Liver (tissue), 9 donors: ENCODE measurements around the gene POU3F1. TPM values are rescaled to one million over a fixed set of nuclear protein-coding genes. Genes with fewer than 3 reads are reported as not detected.

Source experiments
- DNase-seq: peaks from one replicate; pipeline ENCODE4 v3.0.0-alpha.2; 2017; ENCODE audit warnings: low spot score
- H3K27ac ChIP-seq, 2 donors: one replicate each; pipeline ENCODE4 v1.7.0; 2013; ENCODE audit warnings: inconsistent platforms in 2 of 2, low read length in 2 of 2, control low read depth in 1 of 2, low read depth in 1 of 2, mild to moderate bottlenecking in 1 of 2
- H3K27me3 ChIP-seq, 4 donors: one replicate each; pipeline versions ENCODE4 v1.6.1 to v1.7.0; 2013; ENCODE audit warnings: low read length in 3 of 4, inconsistent platforms in 1 of 4, mild to moderate bottlenecking in 1 of 4, moderate library complexity in 1 of 4; ENCODE audit not compliant: control insufficient read depth in 4 of 4, insufficient read depth in 4 of 4
- H3K36me3 ChIP-seq, 4 donors: one replicate each; pipeline versions ENCODE4 v1.6.1 to v1.7.0; 2013; ENCODE audit warnings: low read length in 3 of 4, mild to moderate bottlenecking in 3 of 4, low read depth in 1 of 4, moderate library complexity in 1 of 4; ENCODE audit not compliant: control insufficient read depth in 4 of 4, insufficient read depth in 3 of 4
- H3K4me1 ChIP-seq, 4 donors: one replicate each; pipeline versions ENCODE4 v1.6.1 to v1.7.0; 2013; ENCODE audit warnings: low read length in 3 of 4, mild to moderate bottlenecking in 3 of 4, moderate library complexity in 1 of 4; ENCODE audit not compliant: control insufficient read depth in 4 of 4, insufficient read depth in 4 of 4
- H3K4me3 ChIP-seq, 3 donors: one replicate each; pipeline versions ENCODE4 v1.6.1 to v1.7.0; 2013; ENCODE audit warnings: low read length in 3 of 3, control low read depth in 1 of 3, low read depth in 1 of 3, mild to moderate bottlenecking in 1 of 3
- H3K9ac ChIP-seq, 2 donors: one replicate each; pipeline ENCODE4 v1.7.0; 2013; ENCODE audit warnings: low read length in 2 of 2, mild to moderate bottlenecking in 2 of 2, moderate library complexity in 2 of 2, control low read depth in 1 of 2, low read depth in 1 of 2
- H3K9me3 ChIP-seq, 4 donors: one replicate each; pipeline versions ENCODE4 v1.6.1 to v1.7.0; 2013; ENCODE audit warnings: low read length in 3 of 4; ENCODE audit not compliant: control insufficient read depth in 4 of 4
- ATF3 ChIP-seq: IDR thresholded peaks from 2 replicates; pipeline ENCODE4 v1.6.1; 2016; ENCODE audit warnings: antibody characterized with exemption
- EGR1 ChIP-seq, 2 donors: IDR thresholded peaks; 2 replicates each; pipeline ENCODE4 v1.6.1; 2016 to 2018; ENCODE audit warnings: antibody characterized with exemption in 2 of 2, low read depth in 2 of 2
- FOXA1 ChIP-seq: IDR thresholded peaks from 2 replicates; pipeline ENCODE4 v1.6.1; 2016; ENCODE audit warnings: antibody characterized with exemption
- FOXA2 ChIP-seq: IDR thresholded peaks from 2 replicates; pipeline ENCODE4 v1.6.1; 2016; ENCODE audit warnings: antibody characterized with exemption
- GABPA ChIP-seq, 2 donors: IDR thresholded peaks in 1 of 2; conservative IDR thresholded peaks in 1 of 2; 2 replicates each; pipeline ENCODE4 v1.6.1; 2016; ENCODE audit warnings: antibody characterized with exemption in 2 of 2, mild to moderate bottlenecking in 1 of 2, moderate library complexity in 1 of 2
- HNF4A ChIP-seq, 2 donors: conservative IDR thresholded peaks; 2 replicates each; pipeline ENCODE4 v1.6.1; 2016; ENCODE audit warnings: antibody characterized with exemption in 2 of 2, mild to moderate bottlenecking in 2 of 2
- HNF4G ChIP-seq: IDR thresholded peaks from 2 replicates; pipeline ENCODE4 v1.6.1; 2016; ENCODE audit warnings: antibody characterized with exemption
- JUND ChIP-seq, 2 donors: IDR thresholded peaks; 2 replicates each; pipeline ENCODE4 v1.6.1; 2016; ENCODE audit warnings: antibody characterized with exemption in 2 of 2
- MAX ChIP-seq: IDR thresholded peaks from 2 replicates; pipeline ENCODE4 v1.6.1; 2016; ENCODE audit warnings: antibody characterized with exemption
- NR2F2 ChIP-seq: IDR thresholded peaks from 2 replicates; pipeline ENCODE4 v1.6.1; 2016; ENCODE audit warnings: antibody characterized with exemption
- RAD21 ChIP-seq, 2 donors: IDR thresholded peaks; 2 replicates each; pipeline ENCODE4 v1.6.1; 2016; ENCODE audit warnings: antibody characterized with exemption in 2 of 2, mild to moderate bottlenecking in 2 of 2
- SP1 ChIP-seq: IDR thresholded peaks from 2 replicates; pipeline ENCODE4 v1.6.1; 2018; ENCODE audit warnings: antibody characterized with exemption, mild to moderate bottlenecking
- TAF1 ChIP-seq: conservative IDR thresholded peaks from 2 replicates; pipeline ENCODE4 v1.6.1; 2016; ENCODE audit warnings: antibody characterized with exemption, mild to moderate bottlenecking
- YY1 ChIP-seq: IDR thresholded peaks from 2 replicates; pipeline ENCODE4 v1.6.1; 2016; ENCODE audit warnings: antibody characterized with exemption, mild to moderate bottlenecking
- ZBTB33 ChIP-seq: IDR thresholded peaks from 2 replicates; pipeline ENCODE4 v1.6.1; 2016; ENCODE audit warnings: antibody characterized with exemption
- WGBS: extraction: QIAGEN DNeasy Blood & Tissue Kit; methylation state at CpG from one replicate; pipeline ENCODE4 v1.1.7; 2013; 5-methylcytosine and 5-hydroxymethylcytosine counted together
- polyA plus RNA-seq, 2 donors: library from polyadenylated mRNA; stranded (reverse) in 1 of 2; unstranded in 1 of 2; fragments of 200-250 nt in 1 of 2; fragments of >200 nt in 1 of 2; fragmentation: Nextera tagmentation in 1 of 2; extraction: Ambion mirVana in 1 of 2; gene quantifications; one replicate each; pipeline versions ENCODE4 v1.2.1 to v1.2.3, GENCODE V29; 2013 to 2015
- total RNA-seq, 2 donors: library from RNA; depleted of rRNA; stranded (reverse); fragments of >200 nt; gene quantifications; one replicate each; pipeline ENCODE4 v1.2.3, GENCODE V29; 2014
- donor health status: healthy.
- donor health status: healthy.
- donor health status: healthy.
- donor health status: healthy.
- donor health status: healthy.

The POU3F1 gene
- total and polyA plus RNA-seq, 4 donors: not detected

- H3K4me3 ChIP-seq: no peak overlapping the region
- DNase-seq: no peak
- WGBS: 91% methylated on average over 9 of the region's 9 CpGs
- H3K9ac ChIP-seq: no peak overlapping the region
- TF ChIP-seq JUND (IDR thresholded peaks at IDR 0.05): no peak
- no peak for TF ChIP-seq HNF4A (conservative IDR thresholded peaks at IDR 0.05)
- no peak for TF ChIP-seq HNF4G
- TF ChIP-seq FOXA1: no peak
- TF ChIP-seq SP1: no peak
- no peak for TF ChIP-seq YY1
- no peak for TF ChIP-seq EGR1 (IDR thresholded peaks at IDR 0.05; ENCODE audit: low read depth in 2 of 2)
- TF ChIP-seq ZBTB33: no peak
- no peak for TF ChIP-seq RAD21 (IDR thresholded peaks at IDR 0.05)
- no peak for TF ChIP-seq TAF1
- no peak for TF ChIP-seq MAX
- no peak for TF ChIP-seq FOXA2
- no peak for TF ChIP-seq GABPA (IDR thresholded peaks at IDR 0.05 in 1 of 2, conservative IDR thresholded peaks at IDR 0.05 in 1 of 2)
- TF ChIP-seq NR2F2: no peak
- no peak overlapping the region for H3K27ac ChIP-seq
- peaks cover 0 to 6% (median 0%) of the 10 kb centered on the region in 4 donors for H3K36me3 ChIP-seq
- no peaks in the 10 kb centered on the region for H3K27me3 ChIP-seq
- peaks cover 0 to 23% (median 5%) of the 10 kb centered on the region in 4 donors for H3K4me1 ChIP-seq
- H3K9me3 ChIP-seq: no peaks in the 10 kb centered on the region
Measured at GRCh38 chr1:37998089-37998808, 48.3 kb downstream of the POU3F1 start.

- H3K9ac ChIP-seq: no peak overlapping the region
- no peaks in the 10 kb centered on the region for H3K9me3 ChIP-seq
- peak overlapping the region; percentile 13 to 32 for H3K27ac ChIP-seq
- TF ChIP-seq JUND (IDR thresholded peaks at IDR 0.05): no peak
- TF ChIP-seq HNF4A (conservative IDR thresholded peaks at IDR 0.05): no peak
- TF ChIP-seq ATF3: no peak
- no peak for TF ChIP-seq FOXA1
- TF ChIP-seq FOXA2: no peak
- 92% methylated on average over 25 of the region's 25 CpGs for WGBS
- peaks cover 0 to 23% (median 5%) of the 10 kb centered on the region in 4 donors for H3K4me1 ChIP-seq
- H3K27me3 ChIP-seq: no peaks in the 10 kb centered on the region
- no peak for DNase-seq
- no peak overlapping the region for H3K4me3 ChIP-seq
- H3K36me3 ChIP-seq: peaks cover 0 to 6% (median 0%) of the 10 kb centered on the region in 4 donors
Measured at GRCh38 chr1:37997256-37998088, 49.1 kb downstream of the POU3F1 start.
